ENCODE results near the gene RAB23. TPM values are rescaled to one million over a fixed set of nuclear protein-coding genes. Genes with fewer than 3 reads are reported as not detected.

Gene RAB23
- total and polyA plus RNA-seq, 9 of the 15 experiments (the other 6 are each of a cell fraction or from before 2014, with no cell fraction given), result 3.4 to 18.0 (median 9.4) TPM

- no peak for TF ChIP-seq RBM17 (IDR thresholded peaks at IDR 0.05; ENCODE audit: borderline replicate concordance, low read depth, low read length)
- TF ChIP-seq FOXM1 (IDR thresholded peaks at IDR 0.05; ENCODE audit: low read depth), result no peak
- no peak for TF ChIP-seq FOXM1 (CRISPR knock-in tag; IDR thresholded peaks at IDR 0.05; ENCODE audit: low read depth)
- TF ChIP-seq RNF2 (IDR thresholded peaks at IDR 0.05), result 0 out of 2 replicates have a peak, but pooled peaks have one; percentile 22
- FAIRE-seq, result no peak
- Histone ChIP-seq H3K9ac (ENCODE audit: insufficient read depth in 1 of 2, low read depth in 2 of 2, low read length in 2 of 2) (no peak overlapping the region), H3K4me3 (no peak overlapping the region), H3K9me3 (replicated peaks; ENCODE audit: control insufficient read depth, insufficient read depth, low read depth, low read length) (no peaks in the 10 kb centered on the region), H3K4me1 (replicated peaks in 1 of 2; ENCODE audit: control insufficient read depth in 2 of 2, insufficient read depth in 2 of 2, low read length in 2 of 2) (no peaks in the 10 kb centered on the region; a peak in 2 of 5 replicates), H3K79me2 (ENCODE audit: control insufficient read depth, insufficient read depth, low read length) (no peaks in the 10 kb centered on the region), H3K27me3 (ENCODE audit: control insufficient read depth in 2 of 2, insufficient read depth in 2 of 2, low read length in 2 of 2) (peaks cover 10 to 16% of the 10 kb centered on the region in 2 experiments), H3K9me1 (ENCODE audit: control insufficient read depth, insufficient read depth, low read length) (no peaks in the 10 kb centered on the region), H3K27ac (ENCODE audit: extremely low read depth, low read depth, low read length) (no peak overlapping the region), H2AFZ (ENCODE audit: low read depth, low read length) (peak overlapping the region; percentile 15; the same call in 1 of the 2 replicates), H3K36me3 (ENCODE audit: control insufficient read depth, insufficient read depth, low read length) (no peaks in the 10 kb centered on the region), H3K4me2 (ENCODE audit: insufficient read depth, low read length) (no peak overlapping the region; the same call in 1 of the 2 replicates), H4K20me1 (replicated peaks; ENCODE audit: control insufficient read depth, insufficient read depth, low read length) (no peaks in the 10 kb centered on the region)
- intact Hi-C loops (cut with micrococcal nuclease), result no loop called here
- no peak for ATAC-seq
- no peak for DNase-seq (ENCODE audit: extremely low read depth in 1 of 4, low spot score in 3 of 4)
- BruUV-seq (replicated peaks), result no TSS peak
- POLR2A ChIA-PET, result interaction anchor here (0.6 to 1.1 kb wide), 2 partner anchors 15 to 60 kb away, joined by 3 read pairs; no protein-coding TSS in a partner anchor
- CTCF ChIA-PET (ENCODE audit: low intra/inter-chr PET ratio), result no interaction called here
- 2% methylated on average over 10 of the region's 10 CpGs for WGBS (ENCODE audit: insufficient coverage, low coverage, missing lambda C conversion rate)
- in situ Hi-C loops (cut with MboI), result no loop called here
Observed at GRCh38 chr6:57257911-57258541, 35.9 kb upstream of the RAB23 start.

GRCh38 chr6:57256541-57256940 lies 34.4 kb upstream of the RAB23 start:
- peaks cover 10 to 16% of the 10 kb centered on the region in 2 experiments; a peak in 4 of 5 replicates for H3K27me3 ChIP-seq (ENCODE audit: control insufficient read depth in 2 of 2, insufficient read depth in 2 of 2, low read length in 2 of 2)
- no peaks in the 10 kb centered on the region for H3K79me2 ChIP-seq (ENCODE audit: control insufficient read depth, insufficient read depth, low read length)
- no peak overlapping the region for H3K9ac ChIP-seq (ENCODE audit: insufficient read depth in 1 of 2, low read depth in 2 of 2, low read length in 2 of 2)
- intact Hi-C loops (cut with micrococcal nuclease) (no loop called here), in situ Hi-C loops (cut with MboI) (no loop called here)
- no TSS peak for BruUV-seq (replicated peaks)
- CTCF ChIA-PET (ENCODE audit: low intra/inter-chr PET ratio), result no interaction called here
- no peak overlapping the region for H3K4me3 ChIP-seq
- H3K9me3 ChIP-seq (replicated peaks; ENCODE audit: control insufficient read depth, insufficient read depth, low read depth, low read length), result no peaks in the 10 kb centered on the region
- DNase-seq (ENCODE audit: extremely low read depth in 1 of 4, low spot score in 3 of 4), result no peak
- H3K27ac ChIP-seq (ENCODE audit: extremely low read depth, low read depth, low read length), result no peak overlapping the region
- FAIRE-seq, result no peak
- POLR2A ChIA-PET, result no interaction called here
- H3K4me1 ChIP-seq (replicated peaks in 1 of 2; ENCODE audit: control insufficient read depth in 2 of 2, insufficient read depth in 2 of 2, low read length in 2 of 2), result no peaks in the 10 kb centered on the region; a peak in 2 of 5 replicates
- H2AFZ ChIP-seq (ENCODE audit: low read depth, low read length), result no peak overlapping the region
- H3K4me2 ChIP-seq (ENCODE audit: insufficient read depth, low read length), result no peak overlapping the region
- ATAC-seq, result no peak
- H4K20me1 ChIP-seq (replicated peaks; ENCODE audit: control insufficient read depth, insufficient read depth, low read length), result no peaks in the 10 kb centered on the region
- H3K9me1 ChIP-seq (ENCODE audit: control insufficient read depth, insufficient read depth, low read length), result no peaks in the 10 kb centered on the region
- H3K36me3 ChIP-seq (ENCODE audit: control insufficient read depth, insufficient read depth, low read length), result no peaks in the 10 kb centered on the region
- 10% methylated on average over 1 of the region's 1 CpG for WGBS (ENCODE audit: insufficient coverage, low coverage, missing lambda C conversion rate)
- TF ChIP-seq ELK3 (CRISPR knock-in tag; IDR thresholded peaks at IDR 0.05) (no peak), MEF2D (tag; conservative IDR thresholded peaks at IDR 0.05; ENCODE audit: low read depth) (peak; percentile 88), EZH2 (IDR thresholded peaks at IDR 0.05; ENCODE audit: borderline replicate concordance, low read depth, low read length) (no peak), MCM3 (IDR thresholded peaks at IDR 0.05) (peak; percentile 52; the same call in 1 of the 2 replicates), ZNF57 (CRISPR knock-in tag; IDR thresholded peaks at IDR 0.05) (no peak), CEBPB (tag; IDR thresholded peaks at IDR 0.05) (no peak), PBX2 (CRISPR knock-in tag; IDR thresholded peaks at IDR 0.05; ENCODE audit: low read depth) (no peak), PBX2 (tag; conservative IDR thresholded peaks at IDR 0.05; ENCODE audit: low read depth) (peak; percentile 43; the same call in 1 of the 2 replicates), CHD2 (IDR thresholded peaks at IDR 0.05; ENCODE audit: low read depth, low read length) (no peak)

All from K562 (cell line).